NCI-H524 (cell line): ENCODE results near the gene SCTR.

Experiments
- DNase-seq, 2 experiments: peaks; one replicate each; lab custom pipeline; 2025; lab: John Stamatoyannopoulos, UW

The SCTR gene

DNA sequence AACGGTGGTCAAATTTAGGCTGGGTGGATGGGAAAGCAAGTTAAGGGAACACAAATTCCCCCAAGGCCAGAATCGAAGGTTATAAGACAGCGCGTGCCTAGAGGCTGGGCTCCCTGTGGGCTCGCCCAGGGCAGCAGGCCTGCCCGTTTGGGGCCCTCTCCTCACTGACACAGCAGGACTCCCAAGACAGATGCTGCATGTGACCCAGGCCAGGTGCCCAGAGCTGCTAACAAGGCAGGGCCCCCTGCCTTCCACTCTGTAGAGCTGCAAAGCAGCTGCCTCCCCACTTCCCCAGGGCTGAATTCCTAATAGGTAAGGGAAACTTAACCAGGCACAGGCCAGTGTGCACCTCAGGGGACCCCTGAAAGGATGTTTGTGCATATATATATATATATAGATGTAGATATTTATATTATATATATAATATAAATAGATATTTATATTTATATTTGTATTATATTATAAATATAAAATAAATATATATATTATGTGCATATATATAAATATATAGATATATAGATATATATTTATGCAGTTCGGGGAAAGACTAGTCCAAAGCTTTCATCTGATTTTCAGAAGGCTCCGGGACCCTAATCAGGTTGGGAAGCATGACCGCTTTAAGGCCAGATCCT lies 48.9 kb downstream of the SCTR start:
- DNase-seq: peak; percentile 35 to 79

DNA sequence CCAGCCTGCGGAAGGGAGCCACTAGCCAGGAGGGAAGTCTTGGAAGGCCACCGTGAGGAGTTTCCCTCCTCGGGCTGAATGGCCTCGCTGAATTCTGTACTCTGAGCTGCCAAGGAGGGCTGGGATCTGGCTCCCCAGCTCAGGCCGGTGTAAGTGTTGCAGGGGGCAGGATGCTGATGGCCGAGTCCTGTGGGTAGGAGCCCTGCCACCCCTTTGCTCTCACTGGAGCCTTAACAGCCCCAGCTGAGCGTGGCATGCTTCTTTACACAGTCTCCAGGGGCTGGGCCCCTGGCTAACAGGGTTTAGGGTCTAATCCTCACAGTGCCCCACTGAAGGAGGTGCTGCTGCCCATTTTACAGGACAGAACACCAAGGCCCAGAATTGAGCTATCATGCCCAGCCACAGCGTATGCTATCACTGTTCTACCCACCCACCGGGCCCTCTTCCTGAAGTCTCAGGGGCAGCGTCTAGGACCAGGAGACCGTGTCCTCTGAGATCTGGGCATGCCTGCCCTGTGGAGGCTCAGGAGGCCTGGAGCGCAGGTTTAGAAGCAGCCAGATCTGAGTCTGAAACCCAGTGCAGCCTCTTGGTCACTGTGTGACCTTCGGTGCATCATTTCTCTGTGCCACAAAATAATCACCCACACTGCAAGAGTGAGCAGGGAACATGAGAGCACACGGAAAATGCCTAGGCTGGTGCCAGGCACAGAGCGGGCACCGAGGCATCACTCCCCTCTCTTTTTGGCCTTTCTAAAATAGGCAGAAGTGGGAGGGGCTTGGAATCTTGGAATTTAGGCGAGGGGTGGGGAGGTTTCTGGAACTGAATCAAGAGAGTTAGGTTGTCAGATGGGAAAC lies 49.7 kb downstream of the SCTR start:
- no peak for DNase-seq

DNA sequence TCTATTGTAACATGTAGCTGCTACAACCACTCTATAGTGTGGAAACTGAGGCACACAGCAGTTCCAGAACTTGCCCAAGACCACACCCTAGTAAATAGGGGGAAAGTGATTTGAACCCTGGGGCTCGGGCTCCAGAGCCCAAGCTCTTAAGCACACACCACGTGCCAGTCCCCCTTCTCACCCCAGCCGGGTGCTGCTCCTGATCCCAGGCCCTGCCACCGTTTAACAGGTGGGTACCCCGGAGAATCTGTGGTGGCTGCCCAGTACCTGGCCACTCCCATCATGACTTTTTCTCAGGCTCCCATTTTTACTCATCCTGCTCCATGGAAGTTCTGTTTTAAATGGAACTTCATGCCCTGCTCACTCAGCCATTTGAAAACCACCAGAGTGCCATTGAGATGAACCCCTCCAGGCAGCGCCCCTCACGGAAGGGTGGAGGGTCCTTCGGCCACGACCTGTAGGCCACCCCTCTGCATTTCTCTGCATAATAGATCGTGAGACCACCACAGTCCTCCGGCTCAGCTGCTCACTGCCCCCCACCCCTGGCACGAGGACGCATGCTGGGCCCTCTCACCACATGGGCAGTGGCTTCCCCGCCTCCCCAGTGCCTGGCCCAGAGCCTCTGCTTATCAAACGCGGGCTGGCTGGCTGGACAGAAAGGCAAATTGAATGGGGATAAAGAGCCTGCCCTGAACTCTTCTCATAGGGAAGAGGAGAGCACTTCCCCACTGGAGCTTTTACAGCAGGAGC lies 50.5 kb downstream of the SCTR start:
- DNase-seq: no peak

DNA sequence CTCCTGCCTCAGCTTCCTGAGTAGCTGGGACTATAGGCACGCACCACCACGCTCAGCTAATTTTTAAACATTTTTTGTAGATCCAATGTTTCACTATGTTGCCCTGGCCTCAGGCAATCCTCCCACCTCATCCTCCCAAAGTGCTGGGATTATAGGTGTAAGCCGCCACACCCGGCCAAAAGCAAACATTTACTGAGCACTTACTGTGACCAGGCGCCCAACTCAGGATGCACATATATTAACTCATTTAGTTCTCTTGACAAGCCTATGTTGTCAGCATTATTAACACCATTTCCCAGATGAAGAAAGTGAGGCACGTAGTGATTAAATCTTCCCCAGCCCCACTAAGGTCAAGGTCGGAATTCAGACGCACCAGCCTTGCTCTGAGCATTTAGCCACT lies 51.5 kb downstream of the SCTR start:
- no peak for DNase-seq

DNA sequence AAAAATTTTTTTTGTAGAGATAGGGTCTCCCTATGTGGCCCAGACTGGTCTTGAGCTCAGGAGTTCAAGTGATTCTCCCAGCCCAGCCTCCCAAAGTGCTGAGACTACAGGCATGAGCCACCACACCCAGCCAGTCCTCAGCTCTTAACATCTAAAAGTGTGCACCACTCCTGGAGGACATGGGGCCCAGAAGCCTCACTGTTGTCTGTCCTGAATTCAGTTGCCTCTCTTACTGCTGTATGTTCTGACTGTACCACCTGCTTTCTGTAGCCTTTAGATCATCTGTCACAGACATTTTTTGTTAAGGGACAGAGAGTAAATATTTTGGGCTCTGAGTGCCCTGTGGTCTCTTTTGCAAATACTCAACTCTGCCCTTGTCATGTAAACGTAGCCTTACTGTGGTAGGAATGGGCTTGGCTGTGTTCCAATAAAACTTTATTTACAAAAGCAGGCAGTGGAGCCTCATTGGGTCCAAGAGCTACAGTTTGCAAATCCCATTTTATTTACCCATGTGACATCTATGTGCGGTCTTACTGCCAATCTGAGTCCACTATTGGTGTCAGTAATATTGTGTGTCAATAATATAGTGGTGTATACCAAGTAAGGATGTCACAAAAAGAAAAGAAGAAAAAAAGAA lies 54.5 kb downstream of the SCTR start:
- no peak for DNase-seq

DNA sequence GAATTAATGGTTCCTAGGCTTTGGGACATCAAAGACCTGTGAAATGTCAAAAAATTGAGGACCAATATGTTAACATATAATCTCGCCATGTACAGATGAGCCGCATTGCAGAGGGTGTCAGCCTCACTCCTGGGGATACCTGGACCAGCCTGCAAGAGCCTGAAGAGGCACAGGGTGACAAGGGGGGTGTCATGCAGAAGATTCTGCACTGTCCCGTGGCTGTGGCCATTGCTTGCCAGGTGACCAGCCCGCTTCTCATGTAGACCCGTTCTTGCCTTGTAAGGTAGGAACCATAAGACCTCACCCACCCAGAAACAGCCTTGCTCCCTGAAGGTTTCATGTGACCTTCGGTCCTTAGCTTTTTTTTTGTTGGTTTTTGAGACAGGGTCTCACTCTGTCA lies 55.2 kb downstream of the SCTR start:
- DNase-seq: no peak

DNA sequence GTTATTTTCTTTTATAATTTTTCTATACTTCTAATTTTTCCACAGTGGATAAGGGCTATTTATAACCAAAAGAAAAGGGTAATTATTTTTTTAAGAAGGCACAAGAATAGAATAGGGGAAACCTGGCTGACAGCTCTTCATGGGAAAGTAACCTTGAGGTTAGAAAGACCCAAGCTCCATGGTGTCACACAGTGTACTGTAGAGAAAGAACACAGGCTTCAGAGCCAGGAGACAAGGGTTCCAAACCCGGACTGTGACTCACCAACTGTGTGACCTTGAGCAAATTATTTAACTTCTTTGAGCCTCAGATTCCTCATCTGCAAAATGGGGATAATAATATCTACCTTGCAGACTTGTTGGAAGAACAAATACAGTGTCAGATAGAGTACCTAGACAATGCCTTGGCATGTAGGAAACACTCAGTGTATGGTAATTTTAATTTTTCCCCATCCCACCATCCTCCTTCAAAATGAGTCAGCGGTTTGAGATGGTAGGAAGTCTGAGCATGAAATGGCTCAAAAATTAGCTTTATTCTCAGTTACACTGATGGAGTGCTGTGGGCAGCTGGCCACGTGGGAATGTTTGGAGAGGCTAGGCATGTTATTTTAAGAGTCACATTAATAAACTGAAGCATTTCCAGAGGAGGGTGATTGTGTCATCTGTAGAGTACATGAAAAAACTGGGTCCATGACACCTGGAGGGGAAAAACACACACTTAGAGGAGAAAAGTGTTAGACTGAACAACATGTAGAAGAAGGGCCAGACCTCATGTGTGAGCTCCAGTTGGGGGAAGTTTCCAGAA lies 55.9 kb downstream of the SCTR start:
- no peak for DNase-seq

DNA sequence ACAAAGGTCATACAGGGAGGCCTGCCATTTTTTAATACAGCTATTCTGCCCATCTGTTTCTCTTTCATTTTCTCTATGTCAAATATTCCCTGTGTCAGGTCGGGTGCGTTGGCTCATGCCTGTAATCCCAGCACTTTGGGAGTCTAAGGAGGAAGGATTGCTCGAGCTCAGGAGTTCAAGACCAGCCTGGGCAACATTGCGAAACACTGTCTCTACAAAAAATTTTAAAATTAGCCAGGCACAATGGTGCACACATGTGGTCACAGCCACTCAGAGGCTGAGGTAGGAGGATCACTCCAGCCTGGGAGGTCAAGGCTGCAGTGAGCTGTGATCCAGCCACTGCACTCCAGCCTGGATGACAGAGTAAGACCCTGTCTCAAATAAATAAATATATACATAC lies 57.9 kb downstream of the SCTR start:
- no peak for DNase-seq

DNA sequence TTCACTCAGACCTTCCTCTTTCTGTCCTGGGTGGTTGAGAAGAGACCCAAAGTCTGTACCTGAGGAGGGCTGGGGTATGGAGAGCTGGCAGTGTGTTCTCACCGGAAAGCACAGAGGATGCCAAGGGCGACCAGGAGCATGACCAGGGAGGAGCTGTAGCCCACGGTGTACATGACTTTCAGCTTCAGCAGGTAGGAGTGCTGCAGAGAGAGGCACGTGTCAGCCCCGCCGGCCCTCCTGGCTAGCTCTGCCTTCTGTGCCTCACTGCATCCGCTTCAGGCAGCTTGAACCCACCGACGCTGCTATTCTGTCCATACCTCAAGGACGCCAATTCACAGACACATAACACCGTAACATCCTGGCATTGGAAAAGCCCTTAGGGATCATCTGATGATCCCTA lies 58.6 kb downstream of the SCTR start:
- DNase-seq: no peak

DNA sequence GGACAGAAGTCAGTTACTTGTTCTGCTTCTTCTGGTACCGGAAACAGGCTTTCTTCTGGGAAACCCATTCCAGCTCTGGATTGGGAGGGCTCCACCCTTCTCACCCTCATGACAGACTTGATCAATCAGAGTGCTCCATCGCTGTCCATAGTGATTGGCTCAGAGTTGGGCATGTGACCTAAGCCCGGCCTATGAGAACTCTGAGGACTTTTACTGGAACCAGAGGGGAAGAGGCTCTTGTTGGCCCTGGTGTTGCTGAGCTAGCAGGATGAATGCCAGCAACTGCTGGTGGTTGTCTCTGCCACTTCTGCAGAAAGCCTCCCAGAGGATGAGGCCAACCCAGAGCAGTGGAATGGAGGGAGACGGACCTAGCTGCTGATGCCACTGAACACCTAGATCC lies 59.3 kb downstream of the SCTR start:
- DNase-seq: no peak

DNA sequence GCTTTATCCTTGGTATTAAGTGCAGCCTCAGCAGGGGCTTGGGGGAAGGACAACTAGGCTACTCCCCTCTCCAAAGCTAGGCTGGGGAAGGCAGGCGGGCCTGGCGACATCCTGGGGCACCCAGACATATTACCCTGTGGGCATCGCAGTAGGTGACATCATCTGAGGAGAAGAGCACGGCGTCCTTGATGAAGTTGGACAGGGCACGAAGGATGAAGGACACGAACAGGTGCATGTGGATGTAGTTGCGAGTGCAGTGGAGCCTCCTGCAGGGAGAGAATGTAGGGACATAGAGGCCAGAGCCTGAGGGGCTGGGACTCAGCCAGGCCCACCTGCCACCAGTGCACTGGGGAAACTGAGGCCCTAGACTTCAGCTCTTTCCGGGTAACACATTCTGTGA lies 60.3 kb downstream of the SCTR start:
- DNase-seq: no peak

DNA sequence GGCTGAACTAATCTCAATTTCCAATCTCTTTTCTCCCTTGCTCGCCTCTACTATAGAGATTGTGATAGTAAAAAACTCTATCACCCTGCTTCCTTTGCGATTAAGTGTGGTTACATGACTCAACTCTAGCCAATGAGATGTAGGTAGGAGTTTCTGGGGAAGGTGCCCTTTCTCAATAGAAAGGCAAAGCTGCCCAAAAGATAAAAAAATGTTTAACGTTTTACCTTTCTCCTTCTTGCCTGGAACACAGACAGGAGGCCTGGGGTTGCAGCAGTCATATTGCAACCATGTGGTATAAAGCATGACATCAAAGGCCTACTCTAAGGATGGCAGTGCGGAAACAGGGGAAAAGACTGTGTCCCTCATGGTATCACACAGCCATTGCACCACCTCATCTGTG lies 61.1 kb downstream of the SCTR start:
- DNase-seq: no peak

DNA sequence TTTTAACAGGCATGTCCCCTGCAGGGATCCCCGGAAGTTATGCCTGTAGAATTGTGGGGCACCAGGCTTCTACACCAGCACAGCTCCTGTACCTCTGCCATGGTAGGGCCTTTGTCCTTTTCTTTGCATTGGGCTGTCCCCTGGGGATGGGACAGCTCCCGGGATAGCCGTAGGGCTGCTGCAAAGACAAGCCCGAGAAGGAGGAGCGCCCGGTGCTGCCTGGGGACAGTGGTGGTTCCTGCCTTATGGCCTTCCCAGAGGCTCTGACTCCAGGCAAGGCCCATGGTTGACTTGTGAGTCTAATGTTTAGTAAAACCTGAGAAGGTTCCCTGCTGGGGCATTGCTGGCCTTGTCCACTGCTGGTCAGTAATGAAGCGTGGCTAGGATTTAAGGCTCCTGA lies 61.7 kb downstream of the SCTR start:
- DNase-seq: no peak

DNA sequence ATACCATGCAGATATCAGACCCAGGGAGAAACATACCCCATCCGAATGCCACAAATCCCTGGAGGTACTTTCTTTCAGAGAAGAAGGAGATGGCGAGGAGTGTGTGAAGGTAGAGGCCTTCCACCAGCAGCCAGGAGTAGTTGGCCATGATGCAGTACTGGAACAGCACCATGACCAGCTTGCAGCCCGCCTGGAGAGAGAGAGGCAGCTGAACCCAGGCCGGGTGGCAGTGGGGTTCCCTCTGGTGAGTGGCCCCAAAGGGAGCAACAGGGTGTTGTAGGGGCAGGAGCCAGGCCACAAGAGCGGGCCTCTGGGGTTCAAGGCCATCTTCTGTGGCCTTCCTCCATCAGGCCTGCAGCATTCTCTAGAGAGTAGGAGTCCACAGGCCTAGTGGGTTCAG lies 62.5 kb downstream of the SCTR start:
- DNase-seq: no peak

DNA sequence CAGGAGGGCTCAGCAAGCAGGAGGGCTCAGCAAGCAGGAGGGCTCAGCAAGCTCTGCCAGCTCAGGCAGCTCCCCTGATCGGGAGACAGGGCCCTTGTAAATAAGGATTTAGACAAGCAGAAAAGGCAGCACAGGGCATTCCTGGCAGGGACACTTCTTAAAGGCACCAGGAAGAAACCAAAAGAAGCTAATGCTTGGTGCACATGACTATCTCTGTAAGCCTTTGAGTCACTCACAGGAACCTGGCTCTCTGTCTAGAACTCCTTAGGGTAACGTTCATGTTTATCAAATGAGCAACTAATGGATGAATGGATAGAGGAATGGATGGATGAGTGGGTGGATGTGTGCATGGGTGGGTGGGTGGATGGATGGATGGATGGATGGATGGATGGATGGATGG lies 64.2 kb downstream of the SCTR start:
- no peak for DNase-seq

DNA sequence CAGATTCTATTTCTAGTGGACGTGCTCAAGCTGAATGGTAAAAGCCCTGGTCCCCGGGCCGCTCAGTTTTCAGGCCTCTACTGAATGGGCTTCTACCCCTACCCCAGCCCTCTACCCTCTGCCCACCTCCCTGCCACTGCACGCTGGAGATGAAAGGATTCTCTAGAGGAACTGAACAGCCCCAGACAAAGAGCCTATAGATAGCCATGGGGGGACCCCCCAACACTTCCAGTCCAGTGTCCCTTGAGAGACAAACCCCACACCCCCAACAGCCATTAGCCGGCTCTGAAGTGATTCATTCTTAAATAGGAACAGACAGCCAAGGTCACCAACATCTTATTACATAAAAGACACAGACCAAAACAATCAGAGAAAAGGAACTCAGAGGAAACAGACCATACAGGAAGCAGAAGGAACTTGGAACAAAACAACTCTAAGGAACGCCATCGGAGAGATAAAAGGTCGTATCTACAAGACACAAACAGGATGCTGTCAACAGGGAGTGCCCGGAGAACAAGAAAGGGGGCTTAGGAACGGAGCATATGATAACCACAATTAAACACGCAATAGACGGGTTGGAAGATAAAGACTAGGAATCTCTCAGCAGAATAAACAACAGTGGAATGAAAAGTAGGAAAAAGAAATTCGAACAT lies 69.1 kb downstream of the SCTR start:
- DNase-seq: no peak

DNA sequence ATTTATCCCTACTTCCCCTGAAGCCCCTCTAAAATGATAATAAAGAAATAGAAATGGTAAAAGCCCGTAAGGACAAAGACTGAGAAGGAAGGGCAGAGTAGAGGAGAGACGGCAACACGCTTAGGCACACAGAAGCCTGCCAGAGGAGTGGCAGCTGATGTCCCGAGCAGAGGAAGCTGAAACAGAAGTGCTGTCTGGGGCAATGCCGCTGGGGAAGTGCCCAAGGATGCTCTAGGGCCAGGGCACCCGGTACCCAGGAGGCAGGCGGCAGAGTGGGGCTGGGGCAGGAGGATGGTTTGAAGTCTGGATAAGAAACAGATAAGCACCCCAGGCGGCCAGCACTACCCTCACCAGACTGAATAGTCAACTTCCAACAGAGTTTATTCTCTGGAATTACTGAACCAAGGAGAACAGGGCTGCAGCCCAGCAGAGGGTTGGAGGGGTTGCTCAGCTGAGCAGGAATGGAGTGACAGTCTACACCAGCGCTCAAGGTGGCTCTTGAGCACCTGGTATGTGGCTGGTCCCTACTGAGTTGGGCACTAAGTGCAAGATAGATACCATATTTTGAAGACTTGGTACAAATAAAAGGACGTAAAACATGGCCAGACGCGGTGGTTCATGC lies 70.2 kb downstream of the SCTR start:
- DNase-seq: no peak

DNA sequence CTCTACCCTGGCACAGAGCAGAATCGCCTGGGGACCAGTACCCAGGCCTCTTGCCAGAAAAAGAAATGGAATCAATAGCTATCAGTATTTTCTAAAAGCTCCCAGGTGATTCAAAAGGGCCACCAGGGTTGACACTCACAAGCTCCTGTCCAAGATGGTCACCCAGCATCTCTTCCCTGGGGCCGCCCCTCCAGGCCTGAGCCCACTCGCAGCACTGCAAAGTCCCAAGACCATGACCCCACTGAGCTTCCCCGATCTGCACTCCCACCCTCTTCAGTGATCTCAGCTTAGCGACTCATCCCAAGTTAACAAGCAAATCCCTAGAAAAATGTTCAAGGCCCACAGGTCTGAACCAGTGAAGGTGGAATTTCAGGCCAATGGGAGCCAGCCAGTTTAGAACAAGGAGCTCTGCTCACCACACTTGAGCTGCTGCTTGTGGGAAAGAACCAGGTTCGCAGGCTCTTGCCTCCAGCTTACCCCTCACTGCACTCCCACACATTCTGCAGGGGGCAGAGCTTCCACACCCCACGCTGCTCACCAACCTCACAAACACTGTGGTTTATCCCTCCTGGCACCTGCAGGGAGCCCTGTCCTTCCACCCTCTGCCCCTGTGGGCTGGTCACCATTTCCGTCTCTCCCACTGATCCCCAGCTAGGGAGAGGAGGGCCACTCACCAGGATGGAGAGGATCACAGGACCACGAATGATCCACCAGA lies 72.8 kb downstream of the SCTR start:
- no peak for DNase-seq

DNA sequence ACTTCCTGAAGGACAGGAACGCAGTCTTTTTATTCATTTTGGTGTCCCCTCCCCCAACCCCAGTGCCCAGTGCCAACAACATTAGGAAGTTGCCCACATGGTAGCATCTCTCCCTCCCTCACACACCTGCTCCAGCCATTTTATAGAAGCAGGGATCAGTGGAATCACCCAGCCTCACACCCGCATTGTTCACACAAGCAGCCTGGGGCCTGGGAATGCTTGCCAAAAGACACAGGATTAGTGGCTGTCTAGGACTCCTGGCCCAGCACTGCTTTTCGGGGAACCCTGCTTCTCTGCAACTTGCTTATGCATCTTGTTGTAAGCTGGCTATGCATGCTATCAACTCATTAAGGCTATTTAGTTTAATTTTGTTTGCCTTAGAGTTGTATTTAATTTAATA lies 74.8 kb downstream of the SCTR start:
- no peak for DNase-seq
